Endothelial cell of umbilical vein (primary cell): ENCODE data around the gene KRTAP4-6. TPM values are rescaled to one million over a fixed set of nuclear protein-coding genes. Genes with fewer than 3 reads are reported as not detected.

Experiments used
- BruUV-seq: library from RNA; stranded (reverse); fragments of 400-500 nt; replicated peaks from 2 replicates; lab custom pipeline; 2021; lab: Mats Ljungman, UMichigan
- CTCF ChIA-PET: fragments of 300-600, 350-600 bp; sonication (Branson Sonifier 250); formaldehyde crosslinking; loops from one replicate; lab custom pipeline; 2021; ENCODE audit warnings: antibody characterized with exemption, inconsistent platforms; lab: Charles Lee
- POLR2A ChIA-PET: fragments of 300-600, 350-600 bp; sonication (Branson Sonifier 250); formaldehyde crosslinking; loops from one replicate; lab custom pipeline; 2021; ENCODE audit warnings: antibody characterized with exemption, inconsistent platforms; lab: Charles Lee
- DNase-seq: peaks from one replicate; pipeline ENCODE4 v3.0.0-alpha.2; 2011; ENCODE audit warnings: low read depth, low spot score
- FAIRE-seq: peaks from 2 replicates; lab custom pipeline; 2011; peaks lifted over from hg19 to GRCh38; lab: Jason Lieb, UNC
- H2AFZ ChIP-seq: 2 replicates; pipeline ENCODE4 v1.6.0; 2012; ENCODE audit warnings: low read depth, low read length, control low read depth, inconsistent platforms
- H3K27ac ChIP-seq: 2 replicates; pipeline ENCODE4 v1.5.1; 2011; ENCODE audit warnings: low read depth, mild to moderate bottlenecking, control low read depth, low read length, moderate library complexity; ENCODE audit not compliant: insufficient read depth
- H3K27me3 ChIP-seq, 2 experiments: 2 replicates each; pipeline versions ENCODE4 v1.6.0 to v1.6.1; 2011; ENCODE audit warnings: low read length in 2 of 2, mixed read lengths in 1 of 2; ENCODE audit not compliant: control insufficient read depth in 2 of 2, insufficient read depth in 2 of 2
- H3K36me3 ChIP-seq, 2 experiments: 2 replicates in 1 of 2; 3 replicates in 1 of 2; pipeline ENCODE4 v1.5.1; 2011; ENCODE audit warnings: low read length in 2 of 2, mild to moderate bottlenecking in 1 of 2, moderate library complexity in 1 of 2; ENCODE audit not compliant: control insufficient read depth in 2 of 2, insufficient read depth in 2 of 2; ENCODE audit errors: extremely low read depth in 1 of 2
- H3K4me1 ChIP-seq: 3 replicates; pipeline ENCODE4 v1.5.1; 2011; ENCODE audit warnings: mild to moderate bottlenecking, low read length; ENCODE audit not compliant: control insufficient read depth, insufficient read depth; ENCODE audit errors: extremely low read depth
- H3K4me2 ChIP-seq: 2 replicates; pipeline ENCODE4 v1.6.1; 2011; ENCODE audit warnings: low read length, control low read depth, mixed read lengths; ENCODE audit not compliant: insufficient read depth
- H3K4me3 ChIP-seq, 3 experiments: fragments of 200-600 bp in 1 of 3; sonication (generic), shearing (Covaris generic) in 1 of 3; replicated peaks in 1 of 3; 2 replicates each; pipeline ENCODE4 v1.5.1; 2011 to 2016; ENCODE audit warnings: control low read depth in 3 of 3, low read length in 3 of 3, mild to moderate bottlenecking in 2 of 3, inconsistent platforms in 1 of 3, low read depth in 1 of 3, moderate library complexity in 1 of 3; ENCODE audit not compliant: insufficient read depth in 1 of 3
- H3K79me2 ChIP-seq: 2 replicates; pipeline ENCODE4 v1.6.0; 2012; ENCODE audit warnings: low read length, inconsistent platforms; ENCODE audit not compliant: control insufficient read depth, insufficient read depth
- H3K9ac ChIP-seq: replicated peaks from 2 replicates; pipeline ENCODE3; 2011; ENCODE audit warnings: low read length, control low read depth; ENCODE audit not compliant: insufficient read depth; ENCODE audit errors: extremely low read depth
- H3K9me1 ChIP-seq: replicated peaks from 3 replicates; pipeline ENCODE4 v1.6.0; 2011; ENCODE audit warnings: mild to moderate bottlenecking, low read length; ENCODE audit not compliant: control insufficient read depth, insufficient read depth; ENCODE audit errors: extremely low read depth
- H3K9me3 ChIP-seq: replicated peaks from 2 replicates; pipeline ENCODE4 v1.5.1; 2012; ENCODE audit warnings: low read length, inconsistent platforms; ENCODE audit not compliant: control insufficient read depth, insufficient read depth
- H4K20me1 ChIP-seq: replicated peaks from 2 replicates; pipeline ENCODE3; 2011; ENCODE audit warnings: mild to moderate bottlenecking, low read length; ENCODE audit not compliant: control insufficient read depth, insufficient read depth; ENCODE audit errors: extremely low read depth
- CTCF ChIP-seq, 2 donors: IDR thresholded peaks; 1 replicate in 1 of 2; 2 replicates in 1 of 2; pipeline ENCODE4 v1.5.1; 2011; ENCODE audit warnings: low read length in 2 of 2, mild to moderate bottlenecking in 2 of 2, moderate library complexity in 2 of 2, control low read depth in 1 of 2, inconsistent platforms in 1 of 2, low read depth in 1 of 2; ENCODE audit not compliant: insufficient read depth in 1 of 2; ENCODE audit errors: extremely low read depth in 1 of 2
- EZH2 ChIP-seq: IDR thresholded peaks from 2 replicates; pipeline ENCODE4 v1.6.1; 2012; ENCODE audit warnings: borderline replicate concordance, low read depth, mild to moderate bottlenecking, moderate library complexity, low read length, inconsistent platforms; ENCODE audit not compliant: severe bottlenecking
- FOS ChIP-seq: IDR thresholded peaks from 2 replicates; pipeline ENCODE4 v1.6.1; 2011; ENCODE audit warnings: mild to moderate bottlenecking, low read length, moderate library complexity, borderline replicate concordance; ENCODE audit not compliant: insufficient read depth
- JUN ChIP-seq: IDR thresholded peaks from 2 replicates; pipeline ENCODE4 v1.6.1; 2011; ENCODE audit warnings: borderline replicate concordance, low read depth; ENCODE audit not compliant: insufficient read length, insufficient read depth
- MAX ChIP-seq: IDR thresholded peaks from 2 replicates; pipeline ENCODE4 v1.6.1; 2011; ENCODE audit not compliant: insufficient read depth, insufficient read length
- MYC ChIP-seq: IDR thresholded peaks from one replicate; pipeline ENCODE4 v1.6.1; 2011; ENCODE audit warnings: mild to moderate bottlenecking, low read depth, low read length
- POLR2A ChIP-seq: IDR thresholded peaks from 2 replicates; pipeline ENCODE4 v1.6.1; 2012; ENCODE audit warnings: low read depth, mild to moderate bottlenecking, control low read depth, low read length
- POLR2AphosphoS5 ChIP-seq: IDR thresholded peaks from 2 replicates; pipeline ENCODE4 v1.6.1; 2012; ENCODE audit warnings: low read depth, mild to moderate bottlenecking, control low read depth, low read length, moderate library complexity; ENCODE audit not compliant: insufficient read depth
- dilution Hi-C: fragments of 300-500 bp; cut with MboI; formaldehyde crosslinking; loops from one replicate; pipeline ENCODE4 v1.15.0; 2019; ENCODE audit warnings: low sequenced_read_pairs; ENCODE audit not compliant: extremely low pct_ligation_motif_present
- intact Hi-C: fragments of 100-400 bp; cut with micrococcal nuclease; formaldehyde crosslinking; loops from one replicate; pipeline ENCODE4 v1.10.0; 2022
- polyA plus RNA-seq, 4 experiments: library from polyadenylated mRNA; depleted of rRNA in 3 of 4; stranded (reverse) in 3 of 4; unstranded in 1 of 4; fragments of >200 nt; gene quantifications; 2 replicates each; pipeline versions ENCODE4 v1.2.1 to v1.2.3, GENCODE V29; 2011 to 2012; ENCODE audit warnings: missing spikeins in 1 of 4
- total RNA-seq: library from RNA; stranded (reverse); gene quantifications from 2 replicates; pipeline ENCODE4 v1.2.3, GENCODE V29; 2021

The KRTAP4-6 gene
- total and polyA plus RNA-seq, 2 donors (not counting 3 experiments of a cell fraction or from before 2014, with no cell fraction given), result not detected

GRCh38 chr17:41126412-41126811 lies 13.9 kb downstream of the KRTAP4-6 start:
- Histone ChIP-seq H3K27ac (no peak overlapping the region), H3K4me1 (no peaks in the 10 kb centered on the region), H3K79me2 (no peaks in the 10 kb centered on the region), H3K27me3 (peaks cover 0 to 3% of the 10 kb centered on the region in 2 experiments), H3K9me1 (no peaks in the 10 kb centered on the region), H3K9me3 (no peaks in the 10 kb centered on the region), H2AFZ (no peak overlapping the region), H3K9ac (no peak overlapping the region), H3K4me2 (no peak overlapping the region), H4K20me1 (no peaks in the 10 kb centered on the region), H3K36me3 (no peaks in the 10 kb centered on the region), H3K4me3 (no peak overlapping the region)
- DNase-seq, result no peak
- intact Hi-C loops, result no loop called here
- TF ChIP-seq MAX (no peak), EZH2 (no peak), POLR2AphosphoS5 (no peak), FOS (no peak), JUN (no peak), MYC (no peak), CTCF (IDR thresholded peaks at IDR 0.05; ENCODE audit: extremely low read depth in 1 of 2, insufficient read depth in 1 of 2, low read depth in 1 of 2, low read length in 2 of 2) (no peak), POLR2A (no peak)
- FAIRE-seq, result no peak
- BruUV-seq, result no TSS peak
- dilution Hi-C loops, result no loop called here
- POLR2A ChIA-PET, result no interaction called here
- CTCF ChIA-PET, result no interaction called here
